Epithelial cell of prostate (primary cell): ENCODE results near the gene BCL2.
"Not testable (repeated sequence)": the region's sequence is repeated elsewhere in the genome, so short reads cannot be mapped to it uniquely, and the experiment has no call there.

Source experiments
- DNase-seq: peaks from one replicate; pipeline ENCODE4 v3.0.0-alpha.2; 2011; ENCODE audit warnings: low read depth, low spot score
- H3K27ac ChIP-seq: fragments of 450-650 bp; 2 replicates; pipeline ENCODE4 v1.5.1; 2017; ENCODE audit warnings: mild to moderate bottlenecking

BCL2 gene

GRCh38 chr18:63238693-63239075 is 80.9 kb downstream of the BCL2 start:
- no peak for DNase-seq
- H3K27ac ChIP-seq: peak overlapping the region; percentile 82

GRCh38 chr18:63237881-63238692 is 81.5 kb downstream of the BCL2 start:
- peak; percentile 39 for DNase-seq
- peak overlapping the region; percentile 82 for H3K27ac ChIP-seq

- no peak for DNase-seq
- peak overlapping the region; percentile 82 for H3K27ac ChIP-seq
These were observed 82.4 kb downstream of the BCL2 start for GRCh38 chr18:63236921-63237846.

- no peak overlapping the region for H3K27ac ChIP-seq
- no peak for DNase-seq
These were observed 83.2 kb downstream of the BCL2 start for GRCh38 chr18:63236406-63236805.

- not testable (repeated sequence) for H3K27ac ChIP-seq, DNase-seq
These were observed 83.6 kb downstream of the BCL2 start for GRCh38 chr18:63235920-63236319.

- DNase-seq: no peak
- no peak overlapping the region for H3K27ac ChIP-seq
These were observed 84.7 kb downstream of the BCL2 start for GRCh38 chr18:63234841-63235240.

- H3K27ac ChIP-seq: no peak overlapping the region
These were observed 85.1 kb downstream of the BCL2 start for GRCh38 chr18:63234432-63234831.

GRCh38 chr18:63233334-63233733 is 86.2 kb downstream of the BCL2 start:
- H3K27ac ChIP-seq: no peak overlapping the region
- no peak for DNase-seq

More at GRCh38 chr18:63234432-63234831, 85.1 kb downstream of the BCL2 start:
- no peak for DNase-seq

GRCh38 chr18:63232826-63233225 is 86.7 kb downstream of the BCL2 start:
- no peak for DNase-seq
- no peak overlapping the region for H3K27ac ChIP-seq

GRCh38 chr18:63229971-63230370 is 89.6 kb downstream of the BCL2 start:
- H3K27ac ChIP-seq: no peak overlapping the region
- DNase-seq: no peak

GRCh38 chr18:63225434-63225833 is 94.1 kb downstream of the BCL2 start:
- no peak overlapping the region for H3K27ac ChIP-seq
- no peak for DNase-seq

- no peak for DNase-seq
- H3K27ac ChIP-seq: no peak overlapping the region
These were observed 94.9 kb downstream of the BCL2 start for GRCh38 chr18:63224630-63225029.

GRCh38 chr18:63223837-63224236 is 95.7 kb downstream of the BCL2 start:
- H3K27ac ChIP-seq: no peak overlapping the region
- no peak for DNase-seq

GRCh38 chr18:63220903-63221302 is 98.7 kb downstream of the BCL2 start:
- DNase-seq: no peak

GRCh38 chr18:63218472-63218871 is 101.1 kb downstream of the BCL2 start:
- no peak for DNase-seq
- no peak overlapping the region for H3K27ac ChIP-seq

More at GRCh38 chr18:63220903-63221302, 98.7 kb downstream of the BCL2 start:
- no peak overlapping the region for H3K27ac ChIP-seq

GRCh38 chr18:63216516-63217311 is 102.9 kb downstream of the BCL2 start:
- DNase-seq: peak; percentile 22
- H3K27ac ChIP-seq: no peak overlapping the region

- H3K27ac ChIP-seq: no peak overlapping the region
- DNase-seq: no peak
These were observed 105.5 kb downstream of the BCL2 start for GRCh38 chr18:63213936-63214671.

GRCh38 chr18:63213331-63213900 is 106.2 kb downstream of the BCL2 start:
- no peak overlapping the region for H3K27ac ChIP-seq
- DNase-seq: no peak

- H3K27ac ChIP-seq: no peak overlapping the region
These were observed 109.0 kb downstream of the BCL2 start for GRCh38 chr18:63210521-63210920.

More at GRCh38 chr18:63210521-63210920, 109.0 kb downstream of the BCL2 start:
- no peak for DNase-seq
